Activated naive CD8-positive, alpha-beta T cell treated with anti-CD3 and anti-CD28 coated beads, Interleukin-2, amount 10 ng/mL, durations not matched to agents 7 days and 5 days (primary cell): ENCODE measurements around the gene EVI2B. TPM values are rescaled to one million over a fixed set of nuclear protein-coding genes. Genes with fewer than 3 reads are reported as not detected.
"Not testable (repeated sequence)": the region's sequence is repeated elsewhere in the genome, so short reads cannot be mapped to it uniquely, and the experiment has no call there.

Experiments used
- ATAC-seq: fragments of 150-1000 bp; cut with Tn5 transposase; one replicate; pipeline ENCODE4 v1.10.0; 2021; ENCODE audit warnings: low read depth, moderate library complexity
- POLR2A ChIA-PET: fragments of 350-600 bp; sonication (Branson Sonifier 250); formaldehyde crosslinking; loops from one replicate; lab custom pipeline; 2021; ENCODE audit warnings: antibody characterized with exemption; lab: Charles Lee
- DNase-seq: peaks from one replicate; pipeline ENCODE4 v3.0.0; 2021
- H3K27ac Mint-ChIP-seq: one replicate; pipeline ENCODE4 v1.8.0; 2022; ENCODE audit warnings: mild to moderate bottlenecking, mixed read lengths
- H3K27me3 Mint-ChIP-seq: one replicate; pipeline ENCODE4 v1.8.0; 2022; ENCODE audit warnings: mild to moderate bottlenecking, moderate library complexity, mixed read lengths
- H3K36me3 Mint-ChIP-seq: one replicate; pipeline ENCODE4 v1.8.0; 2021; ENCODE audit warnings: mild to moderate bottlenecking, mixed read lengths
- H3K4me1 Mint-ChIP-seq: one replicate; pipeline ENCODE4 v1.8.0; 2021; ENCODE audit warnings: mixed read lengths
- H3K4me3 Mint-ChIP-seq: one replicate; pipeline ENCODE4 v1.8.0; 2022; ENCODE audit warnings: mild to moderate bottlenecking, moderate library complexity, mixed read lengths
- H3K9me3 Mint-ChIP-seq: one replicate; pipeline ENCODE4 v1.8.0; 2021; ENCODE audit warnings: mixed read lengths
- total RNA-seq, 2 experiments: library from RNA; stranded (reverse); gene quantifications; one replicate each; pipeline ENCODE4 v1.2.3, GENCODE V29; 2021

Gene EVI2B
- total RNA-seq, 2 experiments from 2014 or later = 88.5 to 100 TPM

- H3K9me3 Mint-ChIP-seq = peaks cover 6% of the 10 kb centered on the region
- ATAC-seq = no peak
- H3K4me1 Mint-ChIP-seq = peaks cover 44% of the 10 kb centered on the region
- H3K27me3 Mint-ChIP-seq = no peaks in the 10 kb centered on the region
- POLR2A ChIA-PET = interaction anchor here (6.0 kb wide), 1 partner anchor 11 kb away, joined by 125 read pairs; no protein-coding TSS in a partner anchor
- no peak for DNase-seq
- peak overlapping the region; percentile 89 for H3K4me3 Mint-ChIP-seq
- peak overlapping the region; percentile 97 for H3K27ac Mint-ChIP-seq
- peaks cover 58% of the 10 kb centered on the region for H3K36me3 Mint-ChIP-seq
Measured at GRCh38 chr17:31307640-31308039, 6.2 kb downstream of the EVI2B start.

- H3K27ac Mint-ChIP-seq = no peak overlapping the region
- POLR2A ChIA-PET = interaction anchor here (0.6 kb wide), 1 partner anchor 19 kb away, joined by 3 read pairs; no protein-coding TSS in a partner anchor
- peaks cover 29% of the 10 kb centered on the region for H3K36me3 Mint-ChIP-seq
- peaks cover 2% of the 10 kb centered on the region for H3K9me3 Mint-ChIP-seq
- no peaks in the 10 kb centered on the region for H3K27me3 Mint-ChIP-seq
- H3K4me3 Mint-ChIP-seq = no peak overlapping the region
- H3K4me1 Mint-ChIP-seq = peaks cover 10% of the 10 kb centered on the region
- DNase-seq (no peak), ATAC-seq (no peak)
Measured at GRCh38 chr17:31299624-31300023, 14.2 kb downstream of the EVI2B start.

GRCh38 chr17:31297090-31297489, 16.8 kb downstream of the EVI2B start, which contains the start of gene OMG:
Gene OMG, minus strand, starts transcription at chr17:31297239. Its CDS starts 908 bp downstream, at chr17:31296331.
- POLR2A ChIA-PET = no interaction called here
- Mint-ChIP-seq H3K9me3 (no peaks in the 10 kb centered on the region), H3K36me3 (peaks cover 8% of the 10 kb centered on the region), H3K27ac (no peak within 1 kb of the TSS), H3K27me3 (no peaks in the 10 kb centered on the region), H3K4me3 (no peak within 1 kb of the TSS), H3K4me1 (peaks cover 13% of the 10 kb centered on the region)
- DNase-seq (no peak), ATAC-seq (no peak)

GRCh38 chr17:31296142-31296541, 17.7 kb downstream of the EVI2B start:
- ATAC-seq (no peak), DNase-seq (no peak)
- peaks cover 13% of the 10 kb centered on the region for H3K4me1 Mint-ChIP-seq
- H3K27me3 Mint-ChIP-seq = no peaks in the 10 kb centered on the region
- H3K36me3 Mint-ChIP-seq = peaks cover 13% of the 10 kb centered on the region
- no peak overlapping the region for H3K27ac Mint-ChIP-seq
- POLR2A ChIA-PET = no interaction called here
- no peak overlapping the region for H3K4me3 Mint-ChIP-seq
- H3K9me3 Mint-ChIP-seq = no peaks in the 10 kb centered on the region

GRCh38 chr17:31295489-31295871, 18.4 kb downstream of the EVI2B start:
- DNase-seq = no peak
- no peak overlapping the region for H3K27ac Mint-ChIP-seq
- no peaks in the 10 kb centered on the region for H3K27me3 Mint-ChIP-seq
- POLR2A ChIA-PET = no interaction called here
- no peak for ATAC-seq
- peaks cover 10% of the 10 kb centered on the region for H3K36me3 Mint-ChIP-seq
- H3K9me3 Mint-ChIP-seq = no peaks in the 10 kb centered on the region
- no peak overlapping the region for H3K4me3 Mint-ChIP-seq
- peaks cover 14% of the 10 kb centered on the region for H3K4me1 Mint-ChIP-seq

GRCh38 chr17:31294820-31295488, 18.9 kb downstream of the EVI2B start:
- ATAC-seq (peak; percentile 26), DNase-seq (no peak)
- no peak overlapping the region for H3K4me3 Mint-ChIP-seq
- POLR2A ChIA-PET = no interaction called here
- no peaks in the 10 kb centered on the region for H3K27me3 Mint-ChIP-seq
- H3K27ac Mint-ChIP-seq = no peak overlapping the region
- peaks cover 18% of the 10 kb centered on the region for H3K4me1 Mint-ChIP-seq
- no peaks in the 10 kb centered on the region for H3K9me3 Mint-ChIP-seq
- H3K36me3 Mint-ChIP-seq = peaks cover 14% of the 10 kb centered on the region

- no peaks in the 10 kb centered on the region for H3K9me3 Mint-ChIP-seq
- no peak overlapping the region for H3K27ac Mint-ChIP-seq
- H3K4me1 Mint-ChIP-seq = peaks cover 18% of the 10 kb centered on the region
- DNase-seq = no peak
- no peak for ATAC-seq
- POLR2A ChIA-PET = no interaction called here
- H3K4me3 Mint-ChIP-seq = no peak overlapping the region
- H3K36me3 Mint-ChIP-seq = peaks cover 11% of the 10 kb centered on the region
- no peaks in the 10 kb centered on the region for H3K27me3 Mint-ChIP-seq
Measured at GRCh38 chr17:31294231-31294630, 19.6 kb downstream of the EVI2B start.

- no peak for DNase-seq
- Mint-ChIP-seq H3K9me3 (no peaks in the 10 kb centered on the region), H3K4me3 (no peak overlapping the region), H3K36me3 (peaks cover 11% of the 10 kb centered on the region), H3K4me1 (peaks cover 20% of the 10 kb centered on the region), H3K27ac (no peak overlapping the region), H3K27me3 (no peaks in the 10 kb centered on the region)
- POLR2A ChIA-PET = no interaction called here
- no peak for ATAC-seq
Measured at GRCh38 chr17:31293581-31293980, 20.3 kb downstream of the EVI2B start.

- peaks cover 1% of the 10 kb centered on the region for H3K9me3 Mint-ChIP-seq
- ATAC-seq (no peak), DNase-seq (no peak)
- POLR2A ChIA-PET = interaction anchor here (1.2 kb wide), 1 partner anchor 19 kb away, joined by 3 read pairs; no protein-coding TSS in a partner anchor
- no peak overlapping the region for H3K27ac Mint-ChIP-seq
- H3K36me3 Mint-ChIP-seq = peaks cover 20% of the 10 kb centered on the region
- no peaks in the 10 kb centered on the region for H3K27me3 Mint-ChIP-seq
- peaks cover 20% of the 10 kb centered on the region for H3K4me1 Mint-ChIP-seq
- no peak overlapping the region for H3K4me3 Mint-ChIP-seq
Measured at GRCh38 chr17:31291820-31292219, 22.0 kb downstream of the EVI2B start.

- no peak for ATAC-seq
- peaks cover 11% of the 10 kb centered on the region for H3K4me1 Mint-ChIP-seq
- no peaks in the 10 kb centered on the region for H3K27me3 Mint-ChIP-seq
- DNase-seq = no peak
- H3K9me3 Mint-ChIP-seq = peaks cover 1% of the 10 kb centered on the region
- POLR2A ChIA-PET = interaction anchor here (0.9 kb wide), 1 partner anchor 30 kb away, joined by 3 read pairs; no protein-coding TSS in a partner anchor
- H3K36me3 Mint-ChIP-seq = peaks cover 22% of the 10 kb centered on the region
- no peak overlapping the region for H3K4me3 Mint-ChIP-seq
- H3K27ac Mint-ChIP-seq = no peak overlapping the region
Measured at GRCh38 chr17:31289790-31290189, 24.1 kb downstream of the EVI2B start.

GRCh38 chr17:31287932-31288331, 25.9 kb downstream of the EVI2B start:
- DNase-seq, ATAC-seq, H3K9me3 Mint-ChIP-seq, H3K4me1 Mint-ChIP-seq, H3K27ac Mint-ChIP-seq, H3K4me3 Mint-ChIP-seq, POLR2A ChIA-PET, H3K27me3 Mint-ChIP-seq: not testable (repeated sequence)
- H3K36me3 Mint-ChIP-seq = peaks cover 22% of the 10 kb centered on the region

GRCh38 chr17:31286587-31286986, 27.3 kb downstream of the EVI2B start:
- H3K27me3 Mint-ChIP-seq = no peaks in the 10 kb centered on the region
- H3K9me3 Mint-ChIP-seq = peaks cover 1% of the 10 kb centered on the region
- DNase-seq (no peak), ATAC-seq (no peak)
- no peak overlapping the region for H3K4me3 Mint-ChIP-seq
- H3K36me3 Mint-ChIP-seq = peaks cover 24% of the 10 kb centered on the region
- POLR2A ChIA-PET = no interaction called here
- peaks cover 7% of the 10 kb centered on the region for H3K4me1 Mint-ChIP-seq
- H3K27ac Mint-ChIP-seq = no peak overlapping the region

- no peak overlapping the region for H3K4me3 Mint-ChIP-seq
- ATAC-seq (no peak), DNase-seq (no peak)
- no peak overlapping the region for H3K27ac Mint-ChIP-seq
- H3K4me1 Mint-ChIP-seq = no peaks in the 10 kb centered on the region
- POLR2A ChIA-PET = no interaction called here
- no peaks in the 10 kb centered on the region for H3K27me3 Mint-ChIP-seq
- H3K36me3 Mint-ChIP-seq = peaks cover 23% of the 10 kb centered on the region
- peaks cover 1% of the 10 kb centered on the region for H3K9me3 Mint-ChIP-seq
Measured at GRCh38 chr17:31283841-31284240, 30.0 kb downstream of the EVI2B start.

GRCh38 chr17:31281061-31281460, 32.8 kb downstream of the EVI2B start:
- Mint-ChIP-seq H3K9me3 (no peaks in the 10 kb centered on the region), H3K27ac (no peak overlapping the region), H3K27me3 (no peaks in the 10 kb centered on the region), H3K4me3 (no peak overlapping the region), H3K36me3 (peaks cover 12% of the 10 kb centered on the region), H3K4me1 (no peaks in the 10 kb centered on the region)
- POLR2A ChIA-PET = interaction anchor here (0.6 kb wide), 1 partner anchor 29 kb away, joined by 3 read pairs; no protein-coding TSS in a partner anchor
- ATAC-seq (no peak), DNase-seq (no peak)
